ENCODE data around the gene SH3RF2. TPM values are rescaled to one million over a fixed set of nuclear protein-coding genes. Genes with fewer than 3 reads are reported as not detected.

The SH3RF2 gene
- total and polyA plus RNA-seq, 2 of the 13 experiments (the other 11 are each of a cell fraction or from before 2014, with no cell fraction given), result 2.6 to 3.7 TPM

DNA sequence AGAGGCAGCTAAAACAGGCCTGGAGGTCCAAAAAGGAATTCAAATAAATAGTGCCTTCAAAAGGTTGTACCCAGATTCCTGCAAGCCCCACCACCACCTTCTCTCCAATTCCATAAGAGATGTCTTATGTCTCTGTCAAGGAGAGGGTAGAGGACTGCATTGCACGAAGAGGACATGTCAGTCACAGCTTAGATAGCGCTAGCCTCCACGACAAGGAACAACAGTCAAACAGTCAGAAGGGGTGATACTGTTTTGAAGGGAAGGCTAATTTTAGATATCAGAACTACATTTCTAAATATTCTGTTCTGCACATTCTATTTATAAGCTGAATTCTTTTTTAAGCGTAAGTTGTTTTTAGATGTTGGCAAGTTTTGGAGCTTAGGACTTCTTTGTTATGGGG, 134.8 kb downstream of the SH3RF2 start:
- Histone ChIP-seq H3K9ac (ENCODE audit: insufficient read depth, low read depth, low read length) (no peak overlapping the region), H3K27me3 (ENCODE audit: control insufficient read depth in 1 of 2, insufficient read depth in 2 of 2, low read length in 2 of 2) (no peaks in the 10 kb centered on the region), H3K36me3 (replicated peaks in 1 of 2; ENCODE audit: control insufficient read depth in 1 of 2, insufficient read depth in 2 of 2, low read length in 2 of 2) (no peaks in the 10 kb centered on the region), H4K20me1 (ENCODE audit: insufficient read depth, low read length) (no peaks in the 10 kb centered on the region), H3K4me1 (ENCODE audit: insufficient read depth, low read length) (peaks cover 8% of the 10 kb centered on the region; the same call in 1 of the 2 replicates), H3K4me2 (ENCODE audit: low read depth, low read length) (no peak overlapping the region), H3K79me2 (ENCODE audit: insufficient read depth, low read length) (no peaks in the 10 kb centered on the region), H2AFZ (ENCODE audit: low read length) (no peak overlapping the region), H3K4me3 (replicated peaks in 1 of 3; ENCODE audit: insufficient read depth in 1 of 3, low read depth in 2 of 3, low read length in 3 of 3) (no peak overlapping the region), H3K27ac (ENCODE audit: extremely low read length, insufficient read depth, low read length) (no peak overlapping the region), H3K9me3 (ENCODE audit: low read length) (no peaks in the 10 kb centered on the region)
- ChIA-PET CTCF (ENCODE audit: low intra/inter-chr PET ratio, low total read pairs) (no interaction called here), POLR2A (no interaction called here)
- ATAC-seq, result no peak
- no peak for DNase-seq (ENCODE audit: low spot score)
- FAIRE-seq, result no peak
- no TSS peak for BruUV-seq (replicated peaks)
- in situ Hi-C loops (cut with HindIII; ENCODE audit: extremely low pct_ligation_motif_present, low pct_unique_long_range_greater_than_20kb) (no loop called here), intact Hi-C loops (cut with micrococcal nuclease; ENCODE audit: unreplicated experiment) (no loop called here)
- TF ChIP-seq ZNF207 (IDR thresholded peaks at IDR 0.05; ENCODE audit: borderline replicate concordance), result no peak
- TF ChIP-seq ZNF549 (CRISPR knock-in tag; IDR thresholded peaks at IDR 0.05), result no peak
- TF ChIP-seq ZNF749 (CRISPR knock-in tag; IDR thresholded peaks at IDR 0.05; ENCODE audit: borderline replicate concordance), result no peak
- no peak for TF ChIP-seq ARID2 (CRISPR knock-in tag; IDR thresholded peaks at IDR 0.05; ENCODE audit: borderline replicate concordance)
- TF ChIP-seq ZNF326 (CRISPR knock-in tag; IDR thresholded peaks at IDR 0.05; ENCODE audit: borderline replicate concordance), result no peak
- TF ChIP-seq ZNF644 (CRISPR knock-in tag; IDR thresholded peaks at IDR 0.05; ENCODE audit: low read depth), result no peak
- TF ChIP-seq ZKSCAN8 (CRISPR knock-in tag; IDR thresholded peaks at IDR 0.05; ENCODE audit: borderline replicate concordance), result no peak
- no peak for TF ChIP-seq ZNF567 (CRISPR knock-in tag; IDR thresholded peaks at IDR 0.05; ENCODE audit: borderline replicate concordance)
- no peak for TF ChIP-seq TEAD2 (CRISPR knock-in tag; IDR thresholded peaks at IDR 0.05)
- no peak for TF ChIP-seq IRX3 (CRISPR knock-in tag; IDR thresholded peaks at IDR 0.05; ENCODE audit: borderline replicate concordance, low read depth)
- TF ChIP-seq IKZF5 (CRISPR knock-in tag; IDR thresholded peaks at IDR 0.05), result no peak
- TF ChIP-seq ZNF552 (CRISPR knock-in tag; IDR thresholded peaks at IDR 0.05; ENCODE audit: borderline replicate concordance), result no peak
- no peak for TF ChIP-seq SOX13 (IDR thresholded peaks at IDR 0.05)
- TF ChIP-seq SOX13 (CRISPR knock-in tag; conservative IDR thresholded peaks at IDR 0.05 in 1 of 2, IDR thresholded peaks at IDR 0.05 in 1 of 2), result no peak
- no peak for TF ChIP-seq ZNF773 (CRISPR knock-in tag; IDR thresholded peaks at IDR 0.05; ENCODE audit: borderline replicate concordance)
- no peak for TF ChIP-seq TFDP2 (CRISPR knock-in tag; IDR thresholded peaks at IDR 0.05)
- no peak for TF ChIP-seq MAFF (IDR thresholded peaks at IDR 0.05; ENCODE audit: low read depth, low read length)
- no peak for TF ChIP-seq KLF13 (CRISPR knock-in tag; IDR thresholded peaks at IDR 0.05)
- WGBS (ENCODE audit: low lambda C conversion rate), result 71% methylated on average over 4 of the region's 4 CpGs
